IPS-11a (cell line): ENCODE data around the gene ANKRD11.
"Not testable (repeated sequence)": the region's sequence is repeated elsewhere in the genome, so short reads cannot be mapped to it uniquely, and the experiment has no call there.

Source experiments
- H3K4me3 ChIP-seq: one replicate; pipeline ENCODE4 v1.5.1; 2013; ENCODE audit warnings: low read depth, low read length, control low read depth

Gene ANKRD11

GRCh38 chr16:89273741-89274472, 216.5 kb downstream of the ANKRD11 start:
- H3K4me3 ChIP-seq, result no peak overlapping the region

- no peak overlapping the region for H3K4me3 ChIP-seq
These were observed 217.7 kb downstream of the ANKRD11 start for GRCh38 chr16:89272631-89273030.

GRCh38 chr16:89270666-89271345, 219.6 kb downstream of the ANKRD11 start:
- no peak overlapping the region for H3K4me3 ChIP-seq

GRCh38 chr16:89269805-89270665, 220.3 kb downstream of the ANKRD11 start:
- H3K4me3 ChIP-seq, result no peak overlapping the region

GRCh38 chr16:89268987-89269735, 221.2 kb downstream of the ANKRD11 start:
- H3K4me3 ChIP-seq, result no peak overlapping the region

- H3K4me3 ChIP-seq, result no peak overlapping the region
These were observed 221.8 kb downstream of the ANKRD11 start for GRCh38 chr16:89268585-89268984.

GRCh38 chr16:89267746-89268145, 222.6 kb downstream of the ANKRD11 start:
- H3K4me3 ChIP-seq, result not testable (repeated sequence)

- no peak overlapping the region for H3K4me3 ChIP-seq
These were observed 223.7 kb downstream of the ANKRD11 start for GRCh38 chr16:89266521-89267134.

- no peak overlapping the region for H3K4me3 ChIP-seq
These were observed 224.7 kb downstream of the ANKRD11 start for GRCh38 chr16:89265647-89266046.

- no peak overlapping the region for H3K4me3 ChIP-seq
These were observed 225.4 kb downstream of the ANKRD11 start for GRCh38 chr16:89264800-89265550.

GRCh38 chr16:89261691-89262563, 228.4 kb downstream of the ANKRD11 start:
- no peak overlapping the region for H3K4me3 ChIP-seq

GRCh38 chr16:89259901-89260300, 230.5 kb downstream of the ANKRD11 start:
- not testable (repeated sequence) for H3K4me3 ChIP-seq

- no peak overlapping the region for H3K4me3 ChIP-seq
These were observed 232.4 kb downstream of the ANKRD11 start for GRCh38 chr16:89257757-89258465.

- no peak overlapping the region for H3K4me3 ChIP-seq
These were observed 233.1 kb downstream of the ANKRD11 start for GRCh38 chr16:89257281-89257731.

GRCh38 chr16:89256651-89257254, 233.6 kb downstream of the ANKRD11 start:
- H3K4me3 ChIP-seq, result no peak overlapping the region

- no peak overlapping the region for H3K4me3 ChIP-seq
These were observed 236.6 kb downstream of the ANKRD11 start for GRCh38 chr16:89253548-89254287.
